GM19035 (cell line): ENCODE results near the gene COL26A1.
"Not testable (repeated sequence)": the region's sequence is repeated elsewhere in the genome, so short reads cannot be mapped to it uniquely, and the experiment has no call there.

Source experiments
- ATAC-seq: cut with Tn5 transposase; IDR thresholded peaks from one replicate; pipeline ENCODE4 v1.9.1; 2021; ENCODE audit not compliant: unreplicated experiment

The COL26A1 gene

DNA sequence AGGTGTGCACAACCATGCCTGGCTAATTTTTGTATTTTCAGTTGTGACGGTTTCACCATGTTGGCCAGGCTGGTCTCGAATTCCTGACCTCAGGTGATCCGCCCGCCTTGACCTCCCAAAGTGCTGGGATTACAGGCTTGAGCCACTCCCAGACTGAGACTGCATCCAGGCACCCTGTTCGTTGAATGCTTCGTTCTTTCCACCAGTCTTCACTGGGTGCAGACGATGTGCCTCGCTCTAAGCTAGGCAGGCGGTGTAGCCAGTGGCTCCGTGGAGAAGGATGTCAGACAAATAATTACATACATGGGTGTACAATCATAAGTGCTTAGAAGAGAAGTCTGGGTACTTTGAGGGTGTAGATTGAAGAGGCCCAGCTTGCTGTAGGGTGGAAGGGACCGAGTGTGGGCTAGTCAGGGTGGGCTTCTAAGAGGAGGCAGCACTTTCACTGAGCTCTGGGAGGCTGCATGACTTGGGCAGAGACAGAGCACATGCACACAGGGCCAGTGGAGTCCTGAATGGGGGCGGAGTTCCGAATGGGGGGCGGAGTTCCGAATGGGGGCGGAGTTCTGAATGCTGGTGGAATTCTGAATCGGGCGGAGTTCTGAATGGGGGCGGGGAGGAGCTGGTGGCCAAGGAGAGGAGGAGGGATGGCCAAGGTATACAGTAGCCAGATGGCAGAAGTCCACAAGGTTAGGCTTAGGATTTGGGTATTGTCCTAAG lies 74.3 kb downstream of the COL26A1 start:
- ATAC-seq, result no peak

DNA sequence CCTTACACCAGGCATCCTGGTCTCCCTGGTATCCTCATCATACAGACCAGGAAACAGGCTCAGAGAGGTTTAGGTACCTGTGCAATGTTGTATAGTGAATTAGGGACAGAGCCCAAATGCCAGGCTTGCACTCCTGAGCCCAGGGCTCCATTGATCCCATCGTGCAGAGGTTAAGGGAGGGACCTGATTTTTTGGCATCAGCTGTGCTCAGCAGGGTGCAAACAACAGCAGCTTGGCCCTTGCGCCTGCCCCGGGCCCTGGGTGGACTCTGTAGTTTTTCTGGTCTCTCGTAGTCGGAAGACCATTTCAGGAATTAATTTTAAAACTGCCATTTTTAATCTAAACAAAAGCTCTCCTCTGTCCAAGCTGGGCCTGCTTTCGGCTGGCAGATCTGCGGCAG lies 79.2 kb downstream of the COL26A1 start:
- no peak for ATAC-seq

- ATAC-seq, result no peak
Measured at GRCh38 chr7:101442426-101443070, 79.9 kb downstream of the COL26A1 start.

DNA sequence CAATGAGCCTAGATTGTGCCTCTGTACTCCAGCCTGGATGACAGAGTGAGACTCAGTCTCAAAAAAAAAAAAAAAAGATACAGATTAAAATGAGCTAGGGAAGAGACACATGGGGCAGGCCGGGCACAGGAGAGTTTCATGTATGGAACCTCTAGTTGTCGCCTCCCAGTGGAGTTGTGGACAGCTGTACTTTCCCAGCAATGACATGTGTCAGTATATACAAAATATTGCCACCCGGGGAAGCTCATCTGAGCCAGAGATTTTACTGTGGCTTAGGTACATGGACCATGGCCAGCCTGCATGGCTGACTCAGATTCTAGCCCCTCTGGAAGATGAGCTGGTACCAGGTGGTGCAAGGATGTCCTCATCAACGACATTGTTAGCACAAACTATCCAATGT lies 87.4 kb downstream of the COL26A1 start:
- ATAC-seq, result no peak

DNA sequence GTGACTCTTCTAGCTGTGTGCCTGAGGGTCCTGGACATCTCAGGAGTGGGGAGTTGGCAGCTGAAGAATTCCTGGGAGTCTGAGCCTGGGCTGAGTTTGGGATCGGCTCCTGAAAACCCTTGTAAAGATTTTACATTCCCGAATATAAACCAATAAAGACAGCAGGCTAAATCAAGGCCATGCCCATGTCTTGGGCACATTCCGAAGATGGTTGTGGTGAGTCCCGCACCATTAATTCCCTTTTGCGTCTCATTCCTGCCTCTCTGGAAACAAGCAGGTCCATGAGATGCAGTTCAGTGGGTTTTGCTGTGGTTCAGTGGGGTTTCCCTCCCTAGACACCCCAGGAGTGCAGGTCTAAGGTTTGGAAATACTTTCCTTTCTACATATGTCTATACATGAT lies 90.9 kb downstream of the COL26A1 start:
- ATAC-seq, result no peak

DNA sequence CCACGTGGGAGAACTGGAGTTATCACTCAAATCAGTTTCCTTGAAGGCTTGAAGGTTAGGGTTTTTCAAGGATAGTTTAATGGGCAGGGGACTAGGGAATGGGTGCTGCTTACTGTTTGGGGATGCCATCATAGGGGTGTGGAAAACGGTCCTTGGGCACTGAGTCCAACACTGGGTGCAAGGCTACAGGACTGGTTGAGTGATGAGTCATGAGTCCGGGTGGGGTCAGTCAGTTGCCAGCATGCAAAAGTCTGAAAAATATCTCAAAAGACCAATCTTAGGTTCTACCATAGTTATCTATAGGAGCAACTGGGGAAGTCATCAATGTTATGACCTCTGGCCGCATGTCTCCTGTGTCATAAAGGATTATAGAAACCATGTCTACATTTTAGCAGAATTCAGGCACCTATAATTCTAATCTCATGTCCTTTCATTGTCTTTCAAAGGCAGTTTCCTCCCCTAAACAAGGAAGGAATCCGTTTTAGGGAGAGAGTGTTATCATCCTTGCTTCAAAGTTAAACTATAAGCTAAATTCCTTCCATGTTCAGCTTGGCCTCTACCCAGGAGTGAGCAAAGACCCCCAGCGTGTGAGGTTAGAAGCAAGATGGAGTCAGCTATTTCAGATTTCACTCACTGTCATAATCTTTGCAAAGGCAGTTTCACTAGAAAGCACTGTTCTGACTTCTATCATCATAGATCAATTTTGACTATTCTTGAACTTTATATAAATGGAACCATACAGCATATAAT lies 94.5 kb downstream of the COL26A1 start:
- ATAC-seq, result no peak

DNA sequence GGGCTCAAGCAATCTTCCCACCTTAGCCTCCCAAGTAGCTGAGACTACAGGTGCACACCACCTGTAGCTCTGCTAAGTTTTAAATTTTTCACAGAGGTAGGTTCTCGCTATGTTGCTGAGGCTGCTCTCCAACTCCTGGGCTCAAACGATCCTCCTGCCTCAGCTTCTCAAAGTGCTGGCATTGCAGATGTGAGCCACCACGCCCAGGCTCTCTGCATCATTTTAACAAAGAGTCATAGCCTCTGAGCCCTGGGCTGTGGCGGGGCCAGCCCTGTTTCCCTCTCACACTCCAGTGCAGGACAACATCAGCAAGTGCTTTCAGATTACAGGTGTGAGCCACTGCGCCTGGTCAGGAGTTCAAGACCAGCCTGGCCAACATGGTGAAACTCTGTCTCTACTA lies 102.5 kb downstream of the COL26A1 start:
- no peak for ATAC-seq

DNA sequence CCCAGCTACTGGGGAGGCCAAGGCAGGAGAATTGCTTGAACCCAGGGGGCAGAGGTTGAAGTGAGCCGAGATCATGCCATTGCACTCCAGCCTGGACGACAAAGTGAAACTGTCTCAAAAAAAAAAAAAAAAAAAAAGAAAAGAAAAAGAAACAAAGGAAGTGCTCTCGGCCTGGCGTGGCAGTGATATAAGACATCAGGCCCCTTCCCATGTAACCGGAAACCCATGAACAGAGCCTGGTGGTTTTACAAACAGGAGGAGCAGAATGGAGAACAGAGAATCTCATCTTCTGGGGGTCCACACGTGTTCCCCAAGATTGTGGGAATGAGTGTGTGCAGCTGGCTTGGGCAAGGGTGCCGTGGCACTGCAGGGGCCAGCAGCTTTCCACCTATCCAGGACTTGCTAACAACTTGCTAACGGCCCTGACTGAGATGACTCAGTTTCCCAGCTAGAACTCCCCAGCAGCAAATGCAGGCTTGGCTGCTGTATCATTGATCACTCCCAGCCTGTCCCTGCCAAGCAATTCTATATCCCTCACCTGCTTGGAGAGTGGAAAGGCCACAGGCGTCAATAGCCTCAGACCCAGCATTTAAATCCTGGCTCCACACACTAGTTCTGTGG lies 103.0 kb downstream of the COL26A1 start:
- no peak for ATAC-seq

DNA sequence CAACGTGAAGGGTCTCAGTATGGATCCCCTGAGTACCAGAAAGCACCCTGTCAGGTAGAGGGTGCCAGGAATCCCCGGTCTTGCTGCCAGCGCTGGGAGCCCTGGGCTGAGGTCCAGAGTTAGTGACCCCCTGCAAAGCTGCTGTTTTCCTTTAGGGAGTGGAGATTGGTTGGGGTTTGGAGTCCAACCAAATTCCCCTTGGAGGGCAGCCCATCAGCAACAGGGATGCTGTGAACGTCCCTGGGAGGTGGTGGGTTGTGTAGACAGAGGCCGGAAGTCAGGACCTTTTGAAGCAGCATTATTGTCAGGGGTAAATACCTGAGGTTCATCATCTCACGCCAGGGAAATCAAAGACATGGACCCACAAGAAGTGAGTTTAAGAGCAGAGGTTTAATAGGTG lies 104.2 kb downstream of the COL26A1 start:
- ATAC-seq, result no peak

DNA sequence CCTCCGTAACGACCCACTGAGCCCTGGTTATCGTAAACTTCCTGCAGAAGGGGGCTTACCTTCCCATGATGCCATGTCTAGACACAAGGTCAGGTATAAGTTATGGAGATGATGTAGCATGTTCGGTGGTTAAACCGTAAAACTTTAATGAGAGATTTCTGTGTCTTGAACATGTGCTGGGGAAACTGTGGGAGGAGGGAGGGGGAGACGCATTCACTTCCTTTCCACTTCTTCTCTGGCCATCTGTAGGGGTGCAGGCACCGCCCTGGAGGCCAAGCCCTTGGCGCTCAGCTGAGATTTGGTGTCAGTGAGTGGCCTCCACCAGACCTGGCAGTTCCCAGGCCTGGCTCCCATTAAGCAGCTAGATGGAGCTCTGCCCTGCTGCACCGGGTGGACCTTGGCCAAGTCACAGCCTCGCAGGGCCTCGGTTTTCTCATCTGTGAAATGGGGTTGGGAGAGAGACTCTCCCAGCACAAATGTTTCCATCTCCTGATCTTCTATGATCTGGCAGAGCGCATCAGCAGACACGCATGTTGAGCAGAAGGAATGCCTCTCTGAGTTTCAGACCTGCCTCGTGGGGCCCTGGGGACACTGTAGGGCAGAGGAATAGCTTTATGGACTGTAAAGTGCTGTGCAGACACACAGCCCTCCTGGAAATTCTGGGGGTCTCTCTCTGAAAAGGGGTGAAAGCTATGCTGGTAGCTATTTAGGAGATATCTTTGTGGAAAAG lies 106.0 kb downstream of the COL26A1 start:
- no peak for ATAC-seq

- ATAC-seq, result no peak
Measured at GRCh38 chr7:101470668-101471487, 108.2 kb downstream of the COL26A1 start.

DNA sequence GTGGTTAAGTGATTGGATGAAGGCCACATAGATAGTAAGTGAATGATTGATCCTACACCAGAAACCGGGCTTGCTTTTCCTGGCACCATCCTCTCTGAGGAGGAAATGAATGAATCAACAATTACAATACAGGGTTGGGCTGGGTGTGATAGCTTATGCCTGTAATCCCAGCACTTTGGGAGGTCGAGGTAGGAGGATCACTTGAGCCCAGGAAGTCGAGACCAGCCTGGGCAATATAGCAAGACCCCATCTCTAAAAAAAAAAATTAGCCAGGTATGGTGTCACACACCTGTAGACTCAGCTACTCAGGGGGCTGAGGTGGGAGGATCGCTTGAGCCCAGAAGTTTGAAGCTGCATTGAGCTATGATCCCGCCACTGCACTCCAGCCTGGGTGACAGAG lies 111.5 kb downstream of the COL26A1 start:
- ATAC-seq, result no peak

DNA sequence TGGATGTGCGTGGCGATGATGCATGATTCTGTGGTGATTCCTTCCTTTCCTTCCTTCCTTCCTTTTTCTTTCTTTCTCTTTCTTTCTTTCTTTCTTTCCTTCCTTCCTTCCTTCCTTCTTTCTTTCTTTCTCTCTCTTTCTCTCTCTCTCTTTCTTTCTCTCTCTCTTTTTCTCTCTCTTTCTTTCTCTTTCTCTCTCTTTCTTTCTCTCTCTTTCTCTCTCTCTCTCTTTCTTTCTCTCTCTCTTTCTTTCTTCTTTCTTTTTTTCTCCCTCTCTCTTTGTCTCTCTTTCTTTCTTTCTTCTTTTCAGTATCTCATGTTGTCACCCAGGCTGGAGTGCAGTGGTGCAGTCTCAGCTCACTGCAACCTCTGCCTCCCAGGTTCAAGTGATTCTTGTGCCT lies 113.0 kb downstream of the COL26A1 start:
- ATAC-seq, result not testable (repeated sequence)

- no peak for ATAC-seq
Measured at GRCh38 chr7:101479217-101479616, 116.5 kb downstream of the COL26A1 start.

GRCh38 chr7:101486056-101486432 lies 123.4 kb downstream of the COL26A1 start:
- ATAC-seq, result not testable (repeated sequence)

DNA sequence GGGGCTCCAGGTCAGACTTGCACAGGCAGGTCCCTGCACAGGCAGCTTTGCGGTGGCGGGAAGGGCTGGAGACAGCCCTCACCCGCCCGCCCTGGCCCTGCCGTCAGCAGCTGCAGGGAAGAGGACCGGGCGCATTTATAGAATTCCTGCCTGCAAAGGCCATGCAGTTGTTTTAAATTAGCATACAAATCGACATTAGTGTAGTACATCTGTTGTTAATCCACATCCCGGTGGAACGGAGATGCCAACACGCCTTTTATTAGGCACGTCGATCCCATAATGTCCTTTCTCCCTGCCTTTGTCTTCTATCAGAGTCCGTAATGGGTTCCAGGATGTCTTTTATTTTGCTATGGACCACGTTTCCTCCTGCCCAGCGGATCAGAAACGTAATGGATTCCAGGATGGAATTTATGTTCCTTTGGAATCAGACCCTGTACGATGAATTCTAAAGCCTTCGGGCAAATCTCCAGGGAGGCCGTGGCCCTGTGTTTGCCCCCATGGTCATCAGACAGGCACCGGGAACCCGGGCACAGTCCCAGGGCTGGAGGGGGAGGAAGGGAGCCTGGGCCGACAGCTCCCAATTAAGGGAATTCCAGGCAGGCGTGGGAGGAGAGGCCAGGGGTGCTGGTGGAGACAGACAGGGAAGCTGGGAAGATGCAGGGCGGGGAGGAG lies 123.9 kb downstream of the COL26A1 start:
- ATAC-seq, result no peak

DNA sequence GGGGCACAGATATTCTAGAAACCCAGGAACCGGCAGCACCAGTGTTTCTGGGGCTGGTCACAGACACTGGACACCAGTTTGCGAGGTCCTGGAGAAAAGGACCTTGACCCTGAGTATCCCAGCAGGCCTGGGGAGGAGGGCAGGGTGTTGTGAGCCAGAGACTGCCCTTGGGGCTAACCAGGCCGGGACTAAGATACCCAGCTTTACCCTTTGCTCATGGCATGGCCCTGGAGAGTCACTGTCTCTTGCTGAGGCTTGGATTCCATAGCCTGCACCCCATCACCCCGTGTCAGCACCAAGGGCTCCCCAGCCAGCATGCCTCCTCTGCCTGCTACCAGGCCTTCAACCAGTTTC lies 124.4 kb downstream of the COL26A1 start:
- no peak for ATAC-seq

DNA sequence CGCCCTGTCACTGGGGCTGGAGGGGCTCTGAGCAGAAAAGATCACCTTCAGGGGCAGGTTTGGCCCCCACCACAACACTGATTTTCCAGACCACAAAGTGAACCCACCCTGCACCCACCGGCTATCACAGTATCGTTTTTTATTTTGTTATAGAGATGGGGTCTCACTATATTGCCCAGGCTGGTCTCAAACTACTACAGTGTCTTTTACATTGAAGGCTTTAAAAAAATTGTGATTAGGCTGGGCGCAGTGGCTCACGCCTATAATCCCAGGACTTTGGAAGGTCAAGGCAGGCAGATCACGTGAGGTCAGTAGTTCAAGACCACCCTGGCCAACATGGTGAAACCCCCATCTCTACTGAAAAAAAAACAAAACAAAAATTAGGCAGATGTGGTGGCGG lies 125.1 kb downstream of the COL26A1 start:
- no peak for ATAC-seq

DNA sequence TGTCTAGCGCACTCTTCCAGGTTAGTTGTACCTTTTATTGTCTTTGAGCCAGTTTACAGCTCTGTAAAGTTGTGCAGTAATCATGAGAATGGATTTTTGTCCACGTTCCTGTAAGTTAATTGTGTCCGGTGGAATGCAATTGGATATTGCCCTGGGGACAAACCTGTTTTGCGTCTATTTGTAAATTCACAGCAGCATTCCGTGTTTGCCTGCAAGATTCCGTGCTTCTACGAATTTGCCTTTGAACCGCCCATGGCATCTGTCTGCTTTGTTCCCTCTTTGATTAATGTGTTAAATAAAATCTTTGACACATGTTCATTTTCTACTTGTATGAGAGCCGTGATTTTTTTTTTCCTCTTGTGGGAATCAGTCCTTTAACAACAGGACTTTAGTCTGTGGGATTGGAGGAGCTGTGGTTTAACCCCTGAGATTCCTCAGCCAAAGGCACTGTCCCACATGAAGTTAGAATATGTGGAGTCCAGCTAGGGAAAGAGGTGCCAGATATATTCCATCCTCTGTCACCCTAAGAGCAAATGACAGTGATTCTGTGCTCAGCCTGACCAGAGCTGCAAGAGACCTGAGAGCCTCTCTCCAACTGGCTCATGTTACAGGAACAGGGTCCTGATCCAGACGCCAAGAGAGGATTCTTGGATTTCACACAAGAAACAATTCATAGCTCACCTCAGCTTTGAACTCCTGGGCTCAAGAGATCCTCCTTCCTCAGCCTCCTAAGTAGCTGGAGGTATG lies 126.3 kb downstream of the COL26A1 start:
- no peak for ATAC-seq
